ENCODE measurements around the gene CARD8. TPM values are rescaled to one million over a fixed set of nuclear protein-coding genes. Genes with fewer than 3 reads are reported as not detected.
"Not testable (repeated sequence)": the region's sequence is repeated elsewhere in the genome, so short reads cannot be mapped to it uniquely, and the experiment has no call there.

Gene CARD8
- 92.5 and 103 TPM in 2 replicates for total RNA-seq

GRCh38 chr19:48255376-48256303 lies at the start of gene CARD8:
Gene CARD8 (minus strand): TSS chr19:48255912. CDS start chr19:48241020, 14,892 bp downstream.
- DNase-seq (ENCODE audit: low read depth, low spot score), result peak; percentile 78

GRCh38 chr19:48303866-48304265 lies 48.2 kb upstream of the CARD8 start:
- DNase-seq (ENCODE audit: low read depth, low spot score), result no peak

- no peak for DNase-seq (ENCODE audit: low read depth, low spot score)
Measured at GRCh38 chr19:48303367-48303766, 47.7 kb upstream of the CARD8 start.

- DNase-seq (ENCODE audit: low read depth, low spot score), result no peak
Measured at GRCh38 chr19:48302600-48302959, 46.9 kb upstream of the CARD8 start.

GRCh38 chr19:48301886-48302599 lies 46.3 kb upstream of the CARD8 start:
- no peak for DNase-seq (ENCODE audit: low read depth, low spot score)

GRCh38 chr19:48297975-48298374 lies 42.3 kb upstream of the CARD8 start:
- DNase-seq (ENCODE audit: low read depth, low spot score), result no peak

GRCh38 chr19:48296963-48297734 lies 41.4 kb upstream of the CARD8 start:
- no peak for DNase-seq (ENCODE audit: low read depth, low spot score)

GRCh38 chr19:48295458-48295857 lies 39.7 kb upstream of the CARD8 start:
- no peak for DNase-seq (ENCODE audit: low read depth, low spot score)

GRCh38 chr19:48292798-48293197 lies 37.1 kb upstream of the CARD8 start:
- no peak for DNase-seq (ENCODE audit: low read depth, low spot score)

GRCh38 chr19:48291489-48291815 lies 35.7 kb upstream of the CARD8 start:
- DNase-seq (ENCODE audit: low read depth, low spot score), result not testable (repeated sequence)

- no peak for DNase-seq (ENCODE audit: low read depth, low spot score)
Measured at GRCh38 chr19:48290771-48291488, 35.2 kb upstream of the CARD8 start.

- no peak for DNase-seq (ENCODE audit: low read depth, low spot score)
Measured at GRCh38 chr19:48290401-48290770, 34.7 kb upstream of the CARD8 start.

- DNase-seq (ENCODE audit: low read depth, low spot score), result no peak
Measured at GRCh38 chr19:48287748-48288147, 32.0 kb upstream of the CARD8 start.

GRCh38 chr19:48284896-48285295 lies 29.2 kb upstream of the CARD8 start:
- DNase-seq (ENCODE audit: low read depth, low spot score), result no peak

- DNase-seq (ENCODE audit: low read depth, low spot score), result no peak
Measured at GRCh38 chr19:48283908-48284307, 28.2 kb upstream of the CARD8 start.

- no peak for DNase-seq (ENCODE audit: low read depth, low spot score)
Measured at GRCh38 chr19:48279747-48280146, 24.0 kb upstream of the CARD8 start.

- DNase-seq (ENCODE audit: low read depth, low spot score), result no peak
Measured at GRCh38 chr19:48274938-48275337, 19.2 kb upstream of the CARD8 start.

GRCh38 chr19:48274173-48274572 lies 18.5 kb upstream of the CARD8 start:
- no peak for DNase-seq (ENCODE audit: low read depth, low spot score)

- no peak for DNase-seq (ENCODE audit: low read depth, low spot score)
Measured at GRCh38 chr19:48271531-48272151, 15.9 kb upstream of the CARD8 start.

- not testable (repeated sequence) for DNase-seq (ENCODE audit: low read depth, low spot score)
Measured at GRCh38 chr19:48269617-48270026, 13.9 kb upstream of the CARD8 start.

GRCh38 chr19:48265326-48265725 lies 9.6 kb upstream of the CARD8 start:
- not testable (repeated sequence) for DNase-seq (ENCODE audit: low read depth, low spot score)
